Thyroid gland (tissue), 4 donors: ENCODE measurements around the gene TSKU.

ENCODE experiments used
- CTCF ChIP-seq, 6 experiments: fragments of 200-600 bp in 3 of 6; fragments of 450-650 bp in 3 of 6; sonication (generic) in 3 of 6; IDR thresholded peaks; one replicate each; pipeline ENCODE4 v1.5.1; 2016 to 2019; ENCODE audit warnings: antibody characterized with exemption in 6 of 6, mild to moderate bottlenecking in 2 of 6, inconsistent platforms in 1 of 6, moderate library complexity in 1 of 6
- POLR2A ChIP-seq, 2 donors: fragments of 450-650 bp; IDR thresholded peaks; one replicate each; pipeline ENCODE4 v1.6.1; 2017; ENCODE audit warnings: antibody characterized with exemption in 2 of 2, mild to moderate bottlenecking in 2 of 2, moderate library complexity in 1 of 2

DNA sequence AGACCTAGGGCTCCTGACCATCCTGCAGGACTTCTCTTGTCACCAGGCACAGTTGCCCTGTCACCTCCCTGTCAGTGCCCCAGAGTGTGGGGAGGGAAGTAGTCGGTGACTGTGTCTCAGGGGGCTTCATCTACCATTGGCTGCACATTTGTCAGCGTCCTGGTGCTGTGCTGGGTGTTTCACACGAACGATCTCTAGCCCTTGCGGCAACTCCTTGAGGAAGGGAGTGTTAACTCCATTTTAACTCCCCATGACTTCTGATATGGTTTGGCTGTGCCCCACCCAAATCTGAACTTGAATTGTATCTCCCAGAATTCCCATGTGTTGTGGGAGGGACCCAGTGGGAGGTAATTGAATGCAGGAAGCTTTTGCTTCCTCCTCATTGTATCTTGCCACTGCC, 7.1 kb downstream of the TSKU start:
- no peak for TF ChIP-seq CTCF (IDR thresholded peaks at IDR 0.05)
- TF ChIP-seq POLR2A (IDR thresholded peaks at IDR 0.05), result no peak
